Measurements from ENCODE around the gene QPCT.

DNA sequence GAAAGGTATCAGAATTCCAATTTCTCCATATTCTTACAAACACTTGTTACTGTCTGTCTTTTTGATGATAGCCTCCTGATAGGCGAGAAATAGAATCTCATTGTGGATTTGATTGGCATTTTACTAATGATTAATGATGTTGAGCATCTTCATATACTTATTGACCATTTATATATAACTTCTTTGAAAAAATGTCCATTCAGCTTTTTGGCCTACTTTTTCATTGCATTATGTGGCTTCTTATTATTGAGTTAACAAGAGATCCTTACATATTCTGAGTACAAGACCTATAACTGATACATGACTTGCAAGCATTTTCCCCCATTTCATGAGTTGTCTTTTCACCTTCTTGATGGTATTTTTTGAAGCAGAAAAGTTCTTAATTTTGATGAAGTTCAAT, 54.6 kb downstream of the QPCT start:
- TF ChIP-seq POLR2A (IDR thresholded peaks at IDR 0.05; ENCODE audit: low read depth, low read length) (no peak), POLR2AphosphoS5 (IDR thresholded peaks at IDR 0.05; ENCODE audit: low read depth, low read length) (no peak), POU2F2 (IDR thresholded peaks at IDR 0.05; ENCODE audit: low read depth, low read length) (no peak)

Measured in GM12891 (cell line).